Right cardiac atrium (tissue), 5 donors: Measurements from ENCODE around the gene CCDC40. TPM values are rescaled to one million over a fixed set of nuclear protein-coding genes. Genes with fewer than 3 reads are reported as not detected.
"Not testable (repeated sequence)": the region's sequence is repeated elsewhere in the genome, so short reads cannot be mapped to it uniquely, and the experiment has no call there.

Source experiments
- ATAC-seq, 2 donors: fragments of 200-7000 bp; cut with Tn5 transposase; one replicate each; pipeline versions ENCODE4 v1.8.0 to v1.9.1; 2020; ENCODE audit warnings: moderate library complexity in 2 of 2, mild to moderate bottlenecking in 1 of 2
- DNase-seq, 3 donors: peaks; one replicate each; pipeline ENCODE4 v3.0.0-alpha.2; 2020
- H3K27ac ChIP-seq: one replicate; pipeline ENCODE4 v1.5.1; 2013; ENCODE audit warnings: mild to moderate bottlenecking, low read length, control low read depth, moderate library complexity
- H3K27me3 ChIP-seq: one replicate; pipeline ENCODE4 v1.6.1; 2013; ENCODE audit not compliant: control insufficient read depth, insufficient read depth
- H3K4me1 ChIP-seq: one replicate; pipeline ENCODE4 v1.6.1; 2013; ENCODE audit warnings: low read length; ENCODE audit not compliant: control insufficient read depth, insufficient read depth
- H3K4me3 ChIP-seq: one replicate; pipeline ENCODE4 v1.5.1; 2013; ENCODE audit warnings: low read length, control low read depth
- H3K9me3 ChIP-seq: one replicate; pipeline ENCODE4 v1.6.1; 2013; ENCODE audit warnings: low read length; ENCODE audit not compliant: control insufficient read depth
- WGBS: extraction: QIAGEN DNeasy Blood & Tissue Kit; methylation state at CpG from one replicate; pipeline ENCODE4 v1.1.7; 2013; 5-methylcytosine and 5-hydroxymethylcytosine counted together
- intact Hi-C, 4 donors: fragments of 100-400 bp; cut with DNase I; formaldehyde crosslinking; loops; one replicate each; pipeline versions ENCODE4 v1.11.0 to v1.14.0; 2022 to 2023
- polyA plus RNA-seq: library from polyadenylated mRNA; stranded (reverse); fragments of 200-250 nt; gene quantifications from one replicate; pipeline ENCODE4 v1.2.3, GENCODE V29; 2013
- total RNA-seq, 4 donors: library from RNA; stranded (reverse); fragmentation: NEBNext Ultra II Directional; extraction: Animal tissue kit (Norgen Biotek cat#: 25700); gene quantifications; one replicate each; pipeline ENCODE4 v1.2.1, GENCODE V29; 2021
- donor health status: healthy with polysubstance abuse.
- donor health status: DM: no; HTN: yes; CAD: no.
- donor health status: DM: no; HTN: no; CAD: no.
- donor health status: DM: no; HTN: yes; CAD: no; lungs with severe emphysema.
- donor health status: DM: yes; HTN: yes; CAD: no.

Gene CCDC40
- total and polyA plus RNA-seq, 5 donors: 4.9 to 10.0 (median 7.4) TPM

GRCh38 chr17:79991140-79991923 is 45.1 kb upstream of the CCDC40 start:
- H3K27me3 ChIP-seq: no peaks in the 10 kb centered on the region
- WGBS: 30% methylated on average over 29 of the region's 30 CpGs
- no peak overlapping the region for H3K4me3 ChIP-seq
- DNase-seq (peak; percentile 82 to 94 (median 93)), ATAC-seq (peak; percentile 78 to 87)
- no peaks in the 10 kb centered on the region for H3K9me3 ChIP-seq
- H3K27ac ChIP-seq: no peak overlapping the region
- intact Hi-C loops: loop anchor here (2.0 to 10.0 kb wide), 5 partner anchors 149 to 245 kb away; no protein-coding TSS in a partner anchor
- peaks cover 17% of the 10 kb centered on the region for H3K4me1 ChIP-seq

DNA sequence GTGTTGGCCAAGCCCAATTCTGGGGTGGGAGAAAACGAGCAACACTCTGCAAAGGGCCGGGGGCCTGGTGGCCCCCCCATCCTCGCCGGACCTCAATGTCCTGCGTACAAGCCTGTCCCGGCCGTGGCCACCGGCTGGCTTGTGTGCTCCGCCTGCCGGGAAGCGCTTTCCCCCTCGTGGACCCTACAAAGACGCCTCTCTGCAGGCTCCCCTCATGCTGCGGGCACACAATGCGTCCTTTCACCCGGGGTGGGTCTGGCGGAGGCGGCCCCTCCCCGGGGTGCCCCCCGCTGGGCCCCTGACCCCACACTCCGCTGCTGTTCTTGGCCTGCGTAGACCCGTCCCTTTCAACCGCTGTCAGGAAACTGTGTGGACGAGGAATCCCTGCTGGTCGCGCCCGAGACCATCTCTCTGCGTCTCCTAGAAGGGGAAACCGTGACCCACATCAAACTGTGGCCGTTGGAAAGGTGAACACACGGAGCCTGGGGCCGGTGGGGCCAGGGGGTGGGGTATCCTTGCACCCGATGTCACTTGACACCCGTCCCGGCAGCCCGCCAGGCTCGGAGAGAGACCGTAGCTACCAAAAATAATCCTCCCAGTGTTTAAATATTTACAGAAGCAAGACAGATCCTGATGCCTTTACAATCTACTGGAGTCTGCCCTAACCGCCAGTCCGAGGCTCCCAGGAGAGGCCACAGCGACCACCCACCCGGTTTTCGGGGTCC is 44.4 kb upstream of the CCDC40 start:
- intact Hi-C loops: loop anchor here (2.0 to 10.0 kb wide), 5 partner anchors 150 to 245 kb away; no protein-coding TSS in a partner anchor
- H3K4me3 ChIP-seq: no peak overlapping the region
- 18% methylated on average over 44 of the region's 44 CpGs for WGBS

DNA sequence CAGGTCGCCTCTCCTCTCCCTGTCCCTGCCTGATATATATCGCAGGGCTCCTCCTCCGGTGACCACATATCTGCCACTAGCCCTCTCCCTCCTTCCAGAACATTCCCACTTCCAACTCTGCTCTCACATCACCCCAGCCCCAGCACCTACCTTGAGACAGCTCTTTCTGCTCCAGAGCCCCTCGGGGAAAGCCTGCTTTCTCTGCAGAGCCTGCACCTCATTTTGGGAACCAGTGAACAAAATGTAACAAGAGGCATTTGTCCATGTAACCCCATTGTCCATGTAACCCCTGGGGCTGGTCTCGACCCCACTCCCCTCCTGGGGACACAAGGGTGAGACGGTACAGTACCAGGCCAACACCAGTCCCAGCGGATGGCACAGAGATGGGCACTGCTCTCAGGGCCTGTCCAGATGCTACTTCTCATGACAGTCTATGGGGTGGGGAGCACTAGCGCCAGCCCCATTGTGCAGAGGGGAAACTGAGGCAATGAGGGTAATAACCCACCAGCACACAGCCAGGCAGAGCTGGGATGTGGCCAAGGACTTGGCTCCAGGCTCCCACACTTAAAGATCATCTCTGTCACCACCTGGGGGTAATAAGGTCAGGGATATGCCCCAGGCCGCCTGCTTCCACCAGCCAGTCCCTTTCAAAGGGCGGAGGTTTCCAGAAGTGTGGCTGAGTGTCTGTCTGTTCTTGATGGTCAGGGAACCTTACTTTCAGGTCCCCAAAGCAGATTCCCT is 43.6 kb upstream of the CCDC40 start:
- DNase-seq: peak in 1 of 3 donors; percentile 33
- WGBS: 74% methylated on average over 10 of the region's 10 CpGs
- peak; percentile 6 to 7 for ATAC-seq
- no peak overlapping the region for H3K4me3 ChIP-seq
- no peaks in the 10 kb centered on the region for H3K27me3 ChIP-seq
- intact Hi-C loops: loop anchor here (5.0 to 10.0 kb wide), 4 partner anchors 151 to 206 kb away; no protein-coding TSS in a partner anchor
- no peaks in the 10 kb centered on the region for H3K9me3 ChIP-seq
- peaks cover 12% of the 10 kb centered on the region for H3K4me1 ChIP-seq
- peak overlapping the region; percentile 31 for H3K27ac ChIP-seq

More for the DNA sequence above, 44.4 kb upstream of the CCDC40 start:
- DNase-seq (peak; percentile 43 to 83 (median 82)), ATAC-seq (peak; percentile 25 to 36)
- Histone ChIP-seq H3K27ac (peak overlapping the region; percentile 31), H3K9me3 (no peaks in the 10 kb centered on the region), H3K27me3 (no peaks in the 10 kb centered on the region), H3K4me1 (peaks cover 12% of the 10 kb centered on the region)

GRCh38 chr17:79993390-79994227 is 42.8 kb upstream of the CCDC40 start:
- Histone ChIP-seq H3K9me3 (no peaks in the 10 kb centered on the region), H3K27me3 (no peaks in the 10 kb centered on the region), H3K4me1 (peaks cover 12% of the 10 kb centered on the region), H3K4me3 (no peak overlapping the region), H3K27ac (peak overlapping the region; percentile 55)
- DNase-seq: peak; percentile 89 to 93 (median 90)
- WGBS: 40% methylated on average over 22 of the region's 22 CpGs
- intact Hi-C loops: loop anchor here (5.0 to 10.0 kb wide), 4 partner anchors 151 to 206 kb away; no protein-coding TSS in a partner anchor
- ATAC-seq: peak; percentile 57 to 71

DNA sequence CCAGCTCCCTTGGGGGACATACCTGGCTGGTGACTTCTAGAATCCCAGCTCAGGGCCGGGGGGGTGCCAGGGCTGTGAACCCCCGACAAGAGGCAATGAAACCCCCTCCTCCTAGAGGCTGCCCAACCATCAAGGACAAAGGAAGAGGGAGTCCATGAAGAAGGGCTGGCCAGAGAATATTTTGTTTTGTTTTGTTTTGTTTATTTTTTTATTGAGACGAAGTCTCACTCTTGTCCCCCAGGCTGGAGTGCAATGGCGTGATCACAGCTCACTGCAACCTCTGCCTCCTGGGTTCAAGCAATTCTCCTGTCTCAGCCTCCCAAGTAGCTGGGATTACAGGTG is 42.2 kb upstream of the CCDC40 start:
- peaks cover 12% of the 10 kb centered on the region for H3K4me1 ChIP-seq
- DNase-seq, H3K27ac ChIP-seq, H3K9me3 ChIP-seq, H3K4me3 ChIP-seq, H3K27me3 ChIP-seq, ATAC-seq: not testable (repeated sequence)
- 67% methylated on average over 4 of the region's 4 CpGs for WGBS
- intact Hi-C loops: loop anchor here (5.0 to 10.0 kb wide), 4 partner anchors 152 to 207 kb away; no protein-coding TSS in a partner anchor

- no peak overlapping the region for H3K4me3 ChIP-seq
- H3K27ac ChIP-seq: no peak overlapping the region
- H3K9me3 ChIP-seq: no peaks in the 10 kb centered on the region
- 95% methylated on average over 13 of the region's 13 CpGs for WGBS
- H3K4me1 ChIP-seq: peaks cover 12% of the 10 kb centered on the region
- H3K27me3 ChIP-seq: no peaks in the 10 kb centered on the region
- intact Hi-C loops: loop anchor here (5.0 to 10.0 kb wide), 4 partner anchors 152 to 207 kb away; no protein-coding TSS in a partner anchor
- no peak for ATAC-seq
- DNase-seq: peak in 1 of 3 donors; percentile 29
Observed at GRCh38 chr17:79994602-79995001, 41.8 kb upstream of the CCDC40 start.

DNA sequence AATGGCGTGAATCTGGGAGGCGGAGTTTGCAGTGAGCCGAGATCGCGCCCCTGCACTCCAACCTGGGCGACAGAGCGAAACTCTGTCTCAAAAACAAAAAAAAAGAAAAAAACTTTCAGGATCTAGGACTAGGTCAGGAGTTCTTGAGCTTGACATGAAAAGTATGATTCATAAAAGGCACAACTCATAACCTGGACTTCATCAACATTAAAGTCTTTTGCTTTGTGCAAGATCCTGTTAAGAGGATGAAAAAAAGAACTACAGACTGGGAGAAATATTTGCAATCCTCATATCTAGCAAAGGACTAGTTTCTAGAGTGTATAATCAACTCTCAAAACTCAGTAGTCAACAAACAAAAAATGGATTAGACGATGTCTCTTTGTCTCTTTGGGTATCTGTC is 40.7 kb upstream of the CCDC40 start:
- Histone ChIP-seq H3K4me1 (peaks cover 12% of the 10 kb centered on the region), H3K27ac (no peak overlapping the region), H3K9me3 (no peaks in the 10 kb centered on the region), H3K27me3 (no peaks in the 10 kb centered on the region), H3K4me3 (no peak overlapping the region)
- DNase-seq (no peak), ATAC-seq (no peak)
- intact Hi-C loops: loop anchor here in 1 of 4 donors (10.0 kb wide), 1 partner anchor 191 kb away; no protein-coding TSS in a partner anchor
- WGBS: 96% methylated on average over 8 of the region's 8 CpGs

- no peak overlapping the region for H3K27ac ChIP-seq
- H3K9me3 ChIP-seq: no peaks in the 10 kb centered on the region
- WGBS: 87% methylated on average over 12 of the region's 12 CpGs
- ATAC-seq (no peak), DNase-seq (peak in 1 of 3 donors; percentile 47)
- H3K4me3 ChIP-seq: no peak overlapping the region
- no peaks in the 10 kb centered on the region for H3K27me3 ChIP-seq
- intact Hi-C loops: loop anchor here in 1 of 4 donors (10.0 kb wide), 1 partner anchor 191 kb away; no protein-coding TSS in a partner anchor
- H3K4me1 ChIP-seq: peaks cover 12% of the 10 kb centered on the region
Observed at GRCh38 chr17:79996291-79996690, 40.2 kb upstream of the CCDC40 start.

DNA sequence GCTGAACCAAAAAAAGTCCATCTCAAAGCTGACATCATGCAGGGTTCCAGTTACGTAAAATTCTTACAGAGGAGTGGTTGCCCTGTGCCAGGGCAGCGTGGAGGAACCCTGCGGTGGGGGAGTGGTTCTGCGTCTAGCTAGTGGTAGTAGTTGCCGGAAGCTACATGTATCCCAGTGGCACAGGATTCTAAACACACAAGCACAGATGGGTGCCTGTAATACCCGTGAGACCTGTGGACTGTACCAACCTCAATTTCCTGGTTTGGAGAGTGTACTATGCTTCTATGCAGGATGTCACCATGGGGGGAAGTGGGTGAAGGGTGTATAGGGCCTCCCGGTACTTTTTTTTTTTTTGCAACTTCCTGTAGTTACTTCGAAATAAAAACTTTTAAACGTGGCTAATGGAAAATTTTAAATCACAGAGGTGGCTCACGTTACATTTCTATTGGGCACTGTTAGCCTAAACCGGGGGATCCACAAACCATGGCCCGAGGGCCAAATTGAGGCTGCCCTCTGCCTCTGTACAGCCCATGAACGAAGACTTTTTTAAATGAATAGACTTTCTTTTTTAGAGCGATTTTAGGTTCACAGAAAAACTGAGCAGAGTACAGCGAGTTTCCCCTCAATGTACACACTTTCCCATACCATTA is 39.3 kb upstream of the CCDC40 start:
- no peaks in the 10 kb centered on the region for H3K27me3 ChIP-seq
- peak in 1 of 3 donors; percentile 46 for DNase-seq
- no peaks in the 10 kb centered on the region for H3K9me3 ChIP-seq
- H3K27ac ChIP-seq: no peak overlapping the region
- peaks cover 12% of the 10 kb centered on the region for H3K4me1 ChIP-seq
- 70% methylated on average over 15 of the region's 15 CpGs for WGBS
- intact Hi-C loops: loop anchor here in 1 of 4 donors (10.0 kb wide), 1 partner anchor 192 kb away; no protein-coding TSS in a partner anchor
- no peak for ATAC-seq
- no peak overlapping the region for H3K4me3 ChIP-seq
